VCaP (cell line): ENCODE results near the gene PTPN6.

Experiments used
- H3K27ac ChIP-seq: fragments of 450-650 bp; 2 replicates; pipeline ENCODE4 v1.5.1; 2017
- TF ChIP-seq, protein P1 (sequence below): fragments of 450-650 bp; conservative IDR thresholded peaks from 2 replicates; pipeline ENCODE4 v1.5.1; 2017; ENCODE audit warnings: mild to moderate bottlenecking, moderate library complexity

PTPN6 gene

DNA sequence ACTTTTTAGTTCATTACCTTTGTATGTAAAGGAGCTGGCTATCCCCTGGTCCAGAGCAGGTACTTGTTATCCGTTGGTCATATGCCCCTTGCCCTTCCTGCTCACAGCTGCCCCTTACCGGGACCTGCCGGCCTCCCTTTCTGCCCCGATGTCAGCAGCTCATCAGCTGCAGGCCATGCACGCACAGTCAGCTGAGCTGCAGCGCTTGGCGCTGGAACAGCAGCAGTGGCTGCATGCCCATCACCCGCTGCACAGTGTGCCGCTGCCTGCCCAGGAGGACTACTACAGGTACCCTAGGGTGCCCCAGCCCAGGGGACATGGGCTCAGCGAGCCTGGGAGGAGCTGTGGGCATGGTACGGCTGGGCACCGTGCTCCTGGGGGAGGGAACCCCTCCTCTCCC, 9.9 kb upstream of the PTPN6 start:
- TF ChIP-seq, protein P1, sequence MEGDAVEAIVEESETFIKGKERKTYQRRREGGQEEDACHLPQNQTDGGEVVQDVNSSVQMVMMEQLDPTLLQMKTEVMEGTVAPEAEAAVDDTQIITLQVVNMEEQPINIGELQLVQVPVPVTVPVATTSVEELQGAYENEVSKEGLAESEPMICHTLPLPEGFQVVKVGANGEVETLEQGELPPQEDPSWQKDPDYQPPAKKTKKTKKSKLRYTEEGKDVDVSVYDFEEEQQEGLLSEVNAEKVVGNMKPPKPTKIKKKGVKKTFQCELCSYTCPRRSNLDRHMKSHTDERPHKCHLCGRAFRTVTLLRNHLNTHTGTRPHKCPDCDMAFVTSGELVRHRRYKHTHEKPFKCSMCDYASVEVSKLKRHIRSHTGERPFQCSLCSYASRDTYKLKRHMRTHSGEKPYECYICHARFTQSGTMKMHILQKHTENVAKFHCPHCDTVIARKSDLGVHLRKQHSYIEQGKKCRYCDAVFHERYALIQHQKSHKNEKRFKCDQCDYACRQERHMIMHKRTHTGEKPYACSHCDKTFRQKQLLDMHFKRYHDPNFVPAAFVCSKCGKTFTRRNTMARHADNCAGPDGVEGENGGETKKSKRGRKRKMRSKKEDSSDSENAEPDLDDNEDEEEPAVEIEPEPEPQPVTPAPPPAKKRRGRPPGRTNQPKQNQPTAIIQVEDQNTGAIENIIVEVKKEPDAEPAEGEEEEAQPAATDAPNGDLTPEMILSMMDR, result no peak
- H3K27ac ChIP-seq, result peak overlapping the region; percentile 96

DNA sequence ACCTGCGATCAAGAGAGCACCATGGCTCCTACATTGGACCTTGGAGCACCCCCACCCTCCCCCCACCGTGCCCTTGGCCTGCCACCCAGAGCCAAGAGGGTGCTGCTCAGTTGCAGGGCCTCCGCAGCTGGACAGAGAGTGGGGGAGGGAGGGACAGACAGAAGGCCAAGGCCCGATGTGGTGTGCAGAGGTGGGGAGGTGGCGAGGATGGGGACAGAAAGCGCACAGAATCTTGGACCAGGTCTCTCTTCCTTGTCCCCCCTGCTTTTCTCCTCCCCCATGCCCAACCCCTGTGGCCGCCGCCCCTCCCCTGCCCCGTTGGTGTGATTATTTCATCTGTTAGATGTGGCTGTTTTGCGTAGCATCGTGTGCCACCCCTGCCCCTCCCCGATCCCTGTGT, 9.4 kb upstream of the PTPN6 start:
- TF ChIP-seq, protein P1, result no peak

GRCh38 chr12:6942331-6942665, 8.9 kb upstream of the PTPN6 start:
- peak overlapping the region; percentile 96 for H3K27ac ChIP-seq

More for the DNA sequence above, 9.4 kb upstream of the PTPN6 start:
- H3K27ac ChIP-seq, result peak overlapping the region; percentile 96

GRCh38 chr12:6943389-6943721, 7.8 kb upstream of the PTPN6 start:
- peak overlapping the region; percentile 96 for H3K27ac ChIP-seq
- TF ChIP-seq, protein P1, result no peak

More at GRCh38 chr12:6942331-6942665, 8.9 kb upstream of the PTPN6 start:
- TF ChIP-seq, protein P1, result no peak

GRCh38 chr12:6943722-6944380, 7.3 kb upstream of the PTPN6 start, which contains the start of the genes C12orf57 and RNU7-1:
TSS of gene C12orf57 (plus strand) at chr12:6944022. CDS start at chr12:6944122, 100 bp downstream.
TSS of gene RNU7-1 (plus strand) at chr12:6943816.
- H3K27ac ChIP-seq, result peak within 1 kb of the TSS; percentile 96
- TF ChIP-seq, protein P1, result no peak

- TF ChIP-seq, protein P1, result peak; percentile 95
- peak overlapping the region; percentile 96 for H3K27ac ChIP-seq
Measured at GRCh38 chr12:6944381-6945186, 6.6 kb upstream of the PTPN6 start.

GRCh38 chr12:6945613-6946012, 5.5 kb upstream of the PTPN6 start:
- peak overlapping the region; percentile 96 for H3K27ac ChIP-seq
- TF ChIP-seq, protein P1, result no peak
